ENCODE data around the gene FCRL6.

The FCRL6 gene

DNA sequence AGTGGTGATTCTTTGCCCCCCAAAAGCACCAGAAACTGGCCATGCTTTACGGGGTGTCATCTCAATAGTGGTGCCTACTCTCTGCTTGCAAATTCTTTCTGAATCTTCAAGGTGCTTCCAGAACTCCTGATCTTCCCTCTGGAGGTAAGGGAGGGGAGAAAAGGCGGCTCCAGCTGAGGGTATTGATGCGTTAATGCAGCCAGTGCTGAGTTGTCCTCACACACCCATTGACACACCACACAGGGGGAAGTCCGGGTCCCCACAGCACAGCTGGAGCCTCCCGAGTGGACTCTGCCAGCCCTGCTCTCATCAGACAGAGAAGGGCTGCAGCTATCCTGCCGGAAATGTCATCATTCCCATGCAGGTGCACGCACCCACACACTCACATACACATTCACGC is 59.1 kb downstream of the FCRL6 start:
- no peak for DNase-seq (ENCODE audit: low read depth in 1 of 2, low spot score in 1 of 2)

DNA sequence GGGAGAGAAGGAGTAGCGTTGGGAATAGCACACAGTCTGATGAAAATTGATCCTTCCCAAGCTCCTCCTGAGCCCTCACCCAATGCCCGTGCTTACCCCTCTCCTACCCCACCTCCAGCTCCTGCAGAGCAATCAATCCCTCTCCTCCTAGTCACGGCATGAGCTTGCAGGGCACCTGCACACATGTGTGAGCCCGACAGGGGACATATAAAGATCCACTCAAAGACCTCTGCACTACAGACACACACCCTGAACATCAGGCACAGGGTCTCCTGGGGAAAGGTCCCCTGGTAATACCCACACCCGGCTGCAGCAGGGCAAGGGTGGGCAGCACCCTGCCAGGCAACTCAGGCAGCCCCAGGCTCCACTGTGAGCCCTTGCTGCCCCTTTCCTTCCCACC is 59.9 kb downstream of the FCRL6 start:
- no peak for DNase-seq (ENCODE audit: low read depth in 1 of 2, low spot score in 1 of 2)

DNA sequence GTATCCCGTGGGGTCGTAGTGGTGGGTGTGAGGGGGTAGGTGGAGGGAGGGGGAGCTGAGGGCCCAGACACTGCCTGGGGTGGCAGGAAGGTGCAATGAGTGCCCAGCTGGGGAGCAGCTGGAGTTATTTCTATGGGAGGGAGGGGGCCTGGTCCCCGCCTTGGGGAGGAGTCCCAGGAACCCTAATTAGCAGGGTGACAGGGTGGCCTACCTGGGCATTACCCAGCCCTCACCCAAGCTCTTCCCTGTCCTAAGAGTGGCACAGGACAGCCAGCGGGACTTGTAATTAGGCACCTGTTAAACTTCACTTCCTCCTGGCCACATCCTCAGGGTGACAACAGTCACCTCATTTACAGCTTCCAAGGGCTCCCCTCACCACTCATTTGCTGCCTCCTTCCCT is 60.4 kb downstream of the FCRL6 start, which contains the start of gene VSIG8:
TSS of gene VSIG8 (minus strand) at position 101 of the 400 bp plus-strand sequence. CDS start 136 bp downstream, outside the sequence.
- no peak for DNase-seq (ENCODE audit: low read depth in 1 of 2, low spot score in 1 of 2)

DNA sequence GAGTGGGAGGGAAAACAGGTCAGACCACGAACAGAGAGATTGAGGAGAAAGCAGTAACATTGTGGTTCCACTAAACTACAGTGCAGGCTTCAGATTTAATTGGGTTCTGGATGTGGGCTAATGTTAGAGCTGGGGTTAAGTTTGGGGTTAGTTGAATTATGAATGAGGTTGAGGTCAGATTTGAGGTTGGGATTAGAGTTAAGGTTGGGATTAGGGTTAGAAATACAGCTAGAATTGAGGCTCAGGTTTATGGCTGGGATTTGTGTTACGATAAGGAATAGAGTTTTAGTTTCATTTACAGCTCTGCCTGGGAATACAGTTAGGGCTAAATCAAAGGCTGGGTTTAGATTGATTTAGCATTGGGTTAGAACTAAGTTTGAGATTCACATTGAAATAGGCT is 62.1 kb downstream of the FCRL6 start:
- DNase-seq (ENCODE audit: low read depth in 1 of 2, low spot score in 1 of 2): no peak

Measured in stimulated activated CD4-positive, alpha-beta T cell treated with anti-CD3 and anti-CD28 coated beads, Interleukin-15, amount 100 ng/mL, for 1 hour (primary cell).